Stimulated activated naive CD8-positive, alpha-beta T cell treated with anti-CD3 and anti-CD28 coated beads, Interleukin-15, amount 100 ng/mL, for 72 hours (primary cell): ENCODE data around the gene AKIRIN2.

ENCODE experiments used
- ATAC-seq: fragments of 150-1000 bp; cut with Tn5 transposase; 2 replicates; pipeline ENCODE4 v1.10.0; 2021; ENCODE audit warnings: mild to moderate bottlenecking, moderate library complexity
- DNase-seq, 2 donors: peaks; one replicate each; pipeline ENCODE4 v3.0.0; 2021 to 2022
- H3K27ac Mint-ChIP-seq, 2 donors: one replicate each; pipeline ENCODE4 v1.8.0; 2022; ENCODE audit warnings: mild to moderate bottlenecking in 2 of 2, mixed read lengths in 2 of 2, moderate library complexity in 2 of 2
- H3K27me3 Mint-ChIP-seq: one replicate; pipeline ENCODE4 v1.8.0; 2022; ENCODE audit warnings: mixed read lengths
- H3K4me1 Mint-ChIP-seq: one replicate; pipeline ENCODE4 v1.8.0; 2022; ENCODE audit warnings: mild to moderate bottlenecking, mixed read lengths
- H3K4me3 Mint-ChIP-seq, 2 donors: one replicate each; pipeline ENCODE4 v1.8.0; 2022; ENCODE audit warnings: mild to moderate bottlenecking in 2 of 2, mixed read lengths in 2 of 2, moderate library complexity in 1 of 2
- H3K9me3 Mint-ChIP-seq, 2 donors: one replicate each; pipeline ENCODE4 v1.8.0; 2022; ENCODE audit warnings: mixed read lengths in 2 of 2

AKIRIN2 gene

DNA sequence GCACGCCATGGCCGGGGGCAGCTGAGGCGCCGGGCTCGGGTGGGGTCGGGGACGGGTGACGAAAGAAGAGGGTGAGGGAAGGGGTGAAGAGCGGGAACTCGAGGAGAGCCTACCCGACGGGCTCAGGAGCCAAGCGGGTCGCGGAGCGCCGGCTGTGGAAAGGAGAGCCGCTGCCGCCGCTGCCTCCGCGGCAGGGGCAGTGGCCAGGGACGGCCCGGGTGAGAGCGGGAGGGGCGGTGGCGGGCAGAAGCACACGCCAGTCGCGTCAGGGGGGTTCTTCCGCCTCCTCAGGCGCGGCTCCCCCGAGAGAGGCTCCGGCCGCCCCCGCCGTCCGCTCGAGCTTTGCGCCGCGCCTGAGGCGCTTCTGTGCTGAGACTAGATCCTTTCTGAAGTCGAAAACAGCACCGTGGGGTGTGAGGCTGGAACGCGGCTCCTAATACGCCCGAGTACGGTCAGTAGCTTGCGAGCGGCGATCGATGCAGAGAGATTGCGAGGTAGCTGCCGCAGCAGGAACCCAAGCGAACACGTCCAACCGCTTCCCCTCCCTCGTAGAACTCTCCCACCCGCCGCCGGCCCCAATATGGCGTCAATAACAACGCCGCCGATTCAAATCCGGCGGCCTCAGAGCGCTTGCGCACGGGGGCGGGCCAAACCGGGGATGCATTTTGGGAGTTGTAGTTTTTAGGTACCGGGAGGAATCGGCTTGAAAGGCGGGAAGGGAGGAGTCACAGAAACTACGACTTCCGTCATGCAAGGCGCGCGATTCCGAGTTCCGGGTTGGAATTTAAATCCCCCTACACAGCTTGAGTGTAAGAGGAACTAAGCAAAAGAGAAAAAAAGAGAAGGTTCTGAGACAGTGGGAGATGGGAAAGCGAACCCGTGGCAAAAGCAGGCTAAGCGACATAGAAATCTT lies at the start of gene AKIRIN2:
TSS of gene AKIRIN2 (minus strand) at position 558 of the 913 bp plus-strand sequence. CDS start at position 9, 549 bp downstream.
- Mint-ChIP-seq H3K4me1 (peaks cover 48% of the 10 kb centered on the region), H3K27ac (peak within 1 kb of the TSS; percentile 97 to 98), H3K27me3 (no peaks in the 10 kb centered on the region), H3K4me3 (peak within 1 kb of the TSS; percentile 93 to 96), H3K9me3 (no peaks in the 10 kb centered on the region)
- ATAC-seq: peak; percentile 73
- DNase-seq: peak; percentile 96 to 98

DNA sequence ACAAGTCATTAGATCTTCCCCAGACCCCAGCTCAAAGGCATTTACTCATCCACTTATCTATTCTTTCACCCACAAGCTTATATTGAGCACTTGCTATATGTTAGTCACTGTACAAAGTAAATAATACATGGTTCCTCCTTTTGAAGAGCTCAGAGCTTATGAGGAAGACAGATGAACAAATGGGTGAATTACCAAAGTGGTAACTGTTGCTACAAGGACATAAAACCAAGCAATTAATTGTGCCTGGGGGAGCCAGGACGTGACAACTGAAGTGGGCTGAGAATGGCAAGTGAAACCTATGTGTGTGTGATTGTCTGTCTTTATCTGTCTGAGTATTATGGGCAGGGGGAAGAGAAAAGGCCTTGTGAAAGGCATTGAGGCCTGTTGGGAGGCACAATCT lies 45.6 kb upstream of the AKIRIN2 start:
- H3K4me3 Mint-ChIP-seq: no peak overlapping the region
- no peaks in the 10 kb centered on the region for H3K27me3 Mint-ChIP-seq
- peak overlapping the region in 1 of 2 donors; percentile 44 for H3K27ac Mint-ChIP-seq
- peaks cover under 1% of the 10 kb centered on the region for H3K4me1 Mint-ChIP-seq
- H3K9me3 Mint-ChIP-seq: no peaks in the 10 kb centered on the region
- ATAC-seq: no peak
- no peak for DNase-seq

DNA sequence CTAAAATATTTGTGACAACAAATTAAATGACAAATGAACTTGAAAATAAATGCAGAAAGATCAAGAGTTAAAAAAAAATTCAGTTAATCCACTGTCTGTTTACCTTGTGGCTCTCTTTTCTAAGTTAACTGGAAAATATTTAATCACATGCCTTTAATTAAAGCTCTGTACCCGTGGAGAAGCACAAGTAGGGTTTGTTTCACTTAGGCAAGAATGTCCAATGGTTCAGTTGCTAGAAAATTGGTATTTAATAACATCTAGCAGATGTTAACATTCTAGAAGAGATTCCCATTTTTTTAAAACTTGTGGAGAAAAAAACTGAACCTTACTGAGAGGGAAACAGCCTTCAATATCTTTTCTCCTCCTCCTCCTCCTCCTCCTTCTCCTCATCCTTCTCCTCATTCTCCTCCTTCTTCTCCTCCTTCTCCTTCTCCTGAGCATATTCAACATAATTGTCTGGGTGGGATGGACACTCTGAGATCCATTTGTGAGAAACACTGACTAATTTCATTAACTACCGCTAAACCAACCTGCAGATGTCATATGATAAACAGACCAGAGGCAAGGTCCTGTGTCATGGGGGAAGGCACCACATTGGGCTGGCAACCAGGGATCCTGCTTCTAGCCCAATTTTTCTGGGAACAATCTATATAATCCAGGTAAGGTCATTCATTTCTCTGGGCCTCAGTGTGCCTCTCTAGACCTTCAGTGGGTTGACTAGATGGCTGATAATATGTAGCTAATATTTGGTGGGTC lies 44.1 kb upstream of the AKIRIN2 start:
- Mint-ChIP-seq H3K27me3 (no peaks in the 10 kb centered on the region), H3K27ac (no peak overlapping the region), H3K4me3 (no peak overlapping the region), H3K9me3 (no peaks in the 10 kb centered on the region), H3K4me1 (peaks cover 9% of the 10 kb centered on the region)
- ATAC-seq: no peak
- no peak for DNase-seq

DNA sequence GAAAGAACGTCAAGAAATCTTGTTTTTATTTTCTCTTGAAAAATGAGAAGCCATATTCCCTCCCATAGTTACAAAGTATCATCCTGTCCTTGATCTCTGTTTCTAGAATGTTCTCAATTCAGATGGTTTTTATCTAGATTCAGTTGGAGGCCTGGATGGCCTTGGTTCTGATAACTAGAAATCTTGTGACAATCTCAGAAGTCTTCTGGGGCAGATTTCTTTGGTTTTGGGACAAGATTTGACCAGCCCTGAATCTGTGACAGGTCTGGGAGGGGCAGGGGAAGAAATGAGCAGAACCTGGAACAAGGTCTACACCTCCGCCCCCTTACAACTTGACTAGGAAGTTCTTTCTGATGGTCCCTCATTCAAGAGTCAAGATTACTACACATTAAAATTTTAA lies 41.4 kb upstream of the AKIRIN2 start:
- Mint-ChIP-seq H3K4me3 (no peak overlapping the region), H3K27me3 (no peaks in the 10 kb centered on the region), H3K27ac (no peak overlapping the region), H3K4me1 (peaks cover 14% of the 10 kb centered on the region), H3K9me3 (no peaks in the 10 kb centered on the region)
- ATAC-seq: no peak
- no peak for DNase-seq

DNA sequence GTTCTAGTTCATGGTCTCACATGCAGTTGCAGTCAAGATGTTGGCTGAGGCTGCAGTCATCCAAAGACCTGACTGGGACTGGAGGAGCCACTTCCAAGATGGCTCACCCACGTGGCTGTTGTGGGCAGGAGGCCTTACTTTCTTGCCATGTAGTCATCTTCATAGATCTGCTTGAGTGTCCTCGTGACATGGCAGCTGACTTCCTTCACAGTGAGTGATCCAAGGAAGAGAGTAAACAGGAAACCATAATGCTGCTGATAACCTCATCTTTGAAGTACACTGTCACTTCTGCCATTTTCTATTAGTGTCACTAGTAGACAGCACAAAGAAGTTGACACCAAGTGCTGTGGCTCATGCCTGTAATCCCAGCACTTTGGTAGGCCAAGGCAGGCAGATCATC lies 40.1 kb upstream of the AKIRIN2 start:
- Mint-ChIP-seq H3K4me1 (peaks cover 19% of the 10 kb centered on the region), H3K9me3 (no peaks in the 10 kb centered on the region), H3K27ac (no peak overlapping the region), H3K27me3 (no peaks in the 10 kb centered on the region), H3K4me3 (no peak overlapping the region)
- ATAC-seq: peak; percentile 94
- DNase-seq: peak; percentile 7 to 65

DNA sequence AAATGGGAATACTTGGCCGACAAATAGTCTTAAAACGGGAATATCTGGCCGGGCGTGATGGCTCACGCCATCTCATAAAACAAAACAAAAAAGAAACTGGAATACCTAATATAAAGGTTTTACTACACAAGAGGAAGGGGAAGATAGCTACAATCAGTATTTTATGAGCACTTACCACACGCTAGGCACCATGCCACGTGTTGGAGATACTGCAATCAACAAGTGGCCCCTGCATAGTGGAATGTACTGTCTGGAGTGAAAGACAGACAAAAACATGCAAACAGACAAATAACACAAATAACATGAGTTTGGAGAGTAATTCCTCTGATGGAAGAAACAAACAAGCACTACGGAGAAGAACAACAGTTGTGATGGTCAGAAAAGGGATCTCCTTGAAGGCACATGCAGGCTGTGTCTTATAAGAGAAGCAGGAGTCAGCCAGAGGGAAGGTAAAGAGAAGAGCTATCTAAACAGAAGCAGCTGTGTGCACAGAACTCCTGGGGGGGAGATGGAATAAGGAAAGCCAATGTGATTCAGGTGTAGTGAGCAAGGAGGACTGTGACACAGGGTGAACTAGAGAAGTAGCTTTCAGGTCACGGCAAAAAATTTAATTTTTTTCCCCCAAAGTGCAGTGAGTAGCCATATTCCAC lies 39.1 kb upstream of the AKIRIN2 start:
- Mint-ChIP-seq H3K27ac (peak overlapping the region in 1 of 2 donors; percentile 34), H3K4me1 (peaks cover 19% of the 10 kb centered on the region), H3K9me3 (no peaks in the 10 kb centered on the region), H3K27me3 (no peaks in the 10 kb centered on the region), H3K4me3 (no peak overlapping the region)
- no peak for ATAC-seq
- no peak for DNase-seq

DNA sequence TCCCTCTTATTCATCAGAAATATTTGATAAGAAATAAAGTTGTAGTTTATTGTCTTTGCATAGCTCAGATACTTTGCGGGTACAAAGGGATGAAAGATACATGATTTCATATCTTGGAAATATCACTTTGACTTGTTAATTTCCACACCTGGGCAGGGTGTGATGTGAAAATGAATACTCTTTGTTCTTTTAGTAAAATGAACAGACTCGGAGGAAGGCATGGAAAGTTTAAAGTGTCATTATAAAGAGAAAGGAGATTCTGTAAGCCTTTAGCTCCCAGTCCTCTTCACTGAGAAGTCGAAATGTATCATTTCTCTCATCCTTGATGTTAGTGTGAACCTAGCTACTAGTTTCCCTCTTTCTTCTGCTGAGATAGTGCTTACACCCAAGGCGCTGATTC lies 36.7 kb upstream of the AKIRIN2 start:
- ATAC-seq: peak; percentile 3
- Mint-ChIP-seq H3K4me3 (no peak overlapping the region), H3K27me3 (no peaks in the 10 kb centered on the region), H3K9me3 (peaks cover 0 to 4% of the 10 kb centered on the region in 2 donors), H3K4me1 (peaks cover 19% of the 10 kb centered on the region), H3K27ac (no peak overlapping the region)
- no peak for DNase-seq

DNA sequence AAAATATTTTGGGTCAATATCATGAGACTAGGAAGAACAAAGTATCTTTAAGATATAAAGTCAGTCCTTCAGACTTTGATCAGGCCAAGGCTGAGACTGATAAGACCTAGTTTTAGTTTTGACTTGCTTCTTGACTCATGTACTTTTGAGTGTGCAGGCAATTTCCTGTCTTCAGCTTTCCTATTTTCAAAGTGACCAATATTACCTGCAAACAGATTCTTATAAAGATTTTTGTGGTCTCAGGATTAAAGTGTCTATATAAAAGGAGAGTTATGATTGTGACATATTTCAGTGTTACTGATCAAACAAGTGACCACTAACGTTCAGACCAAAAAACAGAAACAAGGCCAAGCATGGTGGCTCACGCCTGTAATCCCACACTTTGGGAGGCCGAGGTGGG lies 36.0 kb upstream of the AKIRIN2 start:
- H3K4me1 Mint-ChIP-seq: peaks cover 19% of the 10 kb centered on the region
- peaks cover 0 to 4% of the 10 kb centered on the region in 2 donors for H3K9me3 Mint-ChIP-seq
- DNase-seq: no peak
- peak overlapping the region; percentile 27 to 29 for H3K4me3 Mint-ChIP-seq
- ATAC-seq: peak; percentile 57
- H3K27ac Mint-ChIP-seq: peak overlapping the region in 1 of 2 donors; percentile 43
- H3K27me3 Mint-ChIP-seq: no peaks in the 10 kb centered on the region

DNA sequence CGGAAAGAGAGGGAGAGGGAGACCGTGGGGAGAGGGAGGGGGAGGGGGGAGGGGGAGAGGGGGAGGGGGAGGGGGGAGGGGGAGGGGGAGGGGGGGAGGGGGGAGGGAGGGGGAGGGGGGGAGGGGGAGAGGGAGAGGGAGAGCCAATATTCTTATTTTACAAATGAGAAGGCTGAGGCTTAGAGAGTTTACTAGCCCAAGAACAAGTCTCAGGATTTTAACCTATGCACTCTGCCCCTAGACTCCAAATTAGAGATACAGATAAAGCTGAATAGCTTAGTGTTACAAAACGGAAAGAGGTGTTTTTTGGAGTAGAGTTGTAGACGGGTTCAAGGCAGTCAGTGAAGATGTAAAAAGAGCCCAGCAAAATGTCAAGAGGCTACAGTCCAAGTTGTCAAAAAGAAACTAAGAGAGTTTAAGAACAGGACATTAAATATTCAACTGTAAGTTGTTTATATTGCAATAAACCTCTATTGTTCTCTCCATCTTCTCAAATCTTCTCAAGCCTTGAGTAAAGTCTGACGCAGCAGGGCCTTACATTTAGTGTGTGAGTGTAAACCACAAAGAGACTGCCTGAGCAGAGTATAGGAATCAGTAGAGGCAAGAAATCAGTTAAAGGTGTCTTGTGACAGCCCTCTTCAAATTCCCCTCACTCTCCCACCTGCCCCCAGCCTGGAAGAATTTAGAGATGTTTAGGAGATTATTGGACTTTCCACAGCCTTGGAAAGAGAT lies 34.9 kb upstream of the AKIRIN2 start:
- no peak overlapping the region for H3K4me3 Mint-ChIP-seq
- no peak for ATAC-seq
- no peaks in the 10 kb centered on the region for H3K27me3 Mint-ChIP-seq
- DNase-seq: no peak
- no peak overlapping the region for H3K27ac Mint-ChIP-seq
- peaks cover 0 to 4% of the 10 kb centered on the region in 2 donors for H3K9me3 Mint-ChIP-seq
- peaks cover 20% of the 10 kb centered on the region for H3K4me1 Mint-ChIP-seq

DNA sequence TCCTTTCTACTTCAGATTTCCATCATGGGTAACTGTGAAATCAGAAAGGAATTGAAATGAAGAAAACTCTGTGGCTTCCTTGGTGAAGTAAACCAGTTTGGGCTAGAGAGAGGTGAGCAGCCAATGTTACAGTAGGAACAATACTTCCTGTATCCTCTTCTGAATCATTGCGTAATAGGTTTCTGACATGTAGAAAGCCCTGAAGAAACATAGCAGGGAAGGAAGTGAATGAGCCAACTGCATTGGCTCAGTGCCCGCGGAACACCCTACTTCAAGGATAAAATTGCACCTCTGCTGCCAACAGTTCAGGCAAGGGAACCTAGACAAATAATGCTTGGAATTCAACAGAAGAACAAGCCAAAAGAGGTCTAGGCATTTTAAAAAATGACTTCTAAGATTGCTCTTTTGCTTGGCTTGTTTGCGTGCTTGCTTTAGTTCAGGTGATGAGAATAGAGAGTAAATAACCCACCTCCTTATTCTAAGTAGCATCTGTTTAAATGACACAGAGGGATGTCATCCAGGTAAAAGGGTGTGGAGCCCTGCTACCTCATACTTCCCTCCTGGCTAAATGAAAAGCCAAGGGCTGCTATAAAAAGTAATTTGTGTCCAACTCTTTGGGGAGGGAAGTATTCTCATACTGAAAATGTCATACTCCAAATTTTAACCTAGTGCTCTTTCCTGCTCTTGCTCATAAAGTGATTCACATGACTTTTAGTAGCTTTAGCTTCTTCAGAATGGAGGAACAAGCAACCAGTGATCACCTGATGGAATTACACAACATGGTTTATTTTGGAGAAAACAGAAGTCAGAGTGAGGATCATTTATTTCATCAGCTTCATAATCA lies 30.0 kb upstream of the AKIRIN2 start:
- DNase-seq: peak in 1 of 2 donors; percentile 20
- ATAC-seq: peak; percentile 90
- Mint-ChIP-seq H3K4me1 (peaks cover 13% of the 10 kb centered on the region), H3K9me3 (peaks cover 0 to 4% of the 10 kb centered on the region in 2 donors), H3K27me3 (peaks cover 7% of the 10 kb centered on the region), H3K4me3 (peak overlapping the region; percentile 15 to 33), H3K27ac (peak overlapping the region; percentile 57 to 88)

DNA sequence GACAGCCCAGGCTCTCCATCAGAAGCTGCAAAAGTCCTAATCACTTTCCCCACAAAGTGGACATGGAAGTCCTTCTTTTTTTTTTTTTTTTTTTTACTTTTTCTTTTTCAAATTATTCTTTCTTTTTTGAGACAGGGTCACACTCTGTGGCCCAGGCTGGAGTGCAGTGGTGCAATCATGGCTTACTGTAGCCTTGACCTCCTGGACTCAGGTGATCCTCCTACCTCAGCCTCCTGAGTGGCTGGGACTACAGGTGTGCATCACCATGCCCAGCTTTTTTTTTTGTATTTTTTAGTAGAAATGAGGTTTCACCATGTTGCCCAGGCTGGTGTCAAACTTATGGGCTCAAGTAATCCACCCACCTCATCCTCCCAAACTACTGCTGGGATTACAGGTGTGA lies 29.0 kb upstream of the AKIRIN2 start:
- H3K27me3 Mint-ChIP-seq: peaks cover 7% of the 10 kb centered on the region
- H3K27ac Mint-ChIP-seq: no peak overlapping the region
- DNase-seq: no peak
- peaks cover 13% of the 10 kb centered on the region for H3K4me1 Mint-ChIP-seq
- H3K4me3 Mint-ChIP-seq: no peak overlapping the region
- H3K9me3 Mint-ChIP-seq: peaks cover 0 to 4% of the 10 kb centered on the region in 2 donors
- ATAC-seq: no peak

DNA sequence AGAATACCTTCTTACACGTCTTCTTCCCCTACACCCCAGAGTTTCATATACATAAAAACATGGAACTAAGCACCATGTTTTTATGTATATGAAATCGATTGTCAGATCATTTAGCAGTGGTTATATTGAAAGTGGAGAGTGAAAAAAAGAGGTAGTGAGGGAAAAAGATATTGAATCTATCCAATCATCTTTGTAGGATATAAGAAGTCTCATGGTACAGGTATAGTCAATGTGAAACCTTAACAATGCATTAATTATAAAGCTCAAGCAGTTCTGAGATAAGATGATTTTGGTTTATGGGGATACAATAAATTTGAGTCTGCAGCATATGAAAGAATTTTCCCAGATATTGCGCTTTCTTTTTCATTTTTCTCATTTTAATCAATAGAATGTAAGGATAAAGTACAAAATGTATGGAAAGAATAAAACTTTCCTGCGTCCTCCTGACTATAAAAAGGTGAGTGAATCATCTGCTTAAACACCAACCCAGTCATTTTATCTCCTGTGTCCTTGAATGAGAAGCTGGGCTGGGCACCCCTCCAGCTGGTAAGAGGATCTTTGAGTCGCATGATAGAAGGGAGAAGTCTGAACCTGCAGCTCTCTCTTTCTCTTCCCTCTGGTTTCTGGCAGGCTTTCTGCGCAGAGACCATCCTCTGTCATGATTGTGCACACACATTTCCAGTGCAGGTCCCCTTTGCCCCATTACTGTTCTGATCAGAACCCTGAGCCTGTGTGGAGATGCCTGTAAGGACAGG lies 28.1 kb upstream of the AKIRIN2 start:
- Mint-ChIP-seq H3K9me3 (peaks cover 0 to 3% of the 10 kb centered on the region in 2 donors), H3K27me3 (peaks cover 7% of the 10 kb centered on the region), H3K27ac (no peak overlapping the region), H3K4me1 (peaks cover 13% of the 10 kb centered on the region), H3K4me3 (no peak overlapping the region)
- ATAC-seq (no peak), DNase-seq (no peak)

DNA sequence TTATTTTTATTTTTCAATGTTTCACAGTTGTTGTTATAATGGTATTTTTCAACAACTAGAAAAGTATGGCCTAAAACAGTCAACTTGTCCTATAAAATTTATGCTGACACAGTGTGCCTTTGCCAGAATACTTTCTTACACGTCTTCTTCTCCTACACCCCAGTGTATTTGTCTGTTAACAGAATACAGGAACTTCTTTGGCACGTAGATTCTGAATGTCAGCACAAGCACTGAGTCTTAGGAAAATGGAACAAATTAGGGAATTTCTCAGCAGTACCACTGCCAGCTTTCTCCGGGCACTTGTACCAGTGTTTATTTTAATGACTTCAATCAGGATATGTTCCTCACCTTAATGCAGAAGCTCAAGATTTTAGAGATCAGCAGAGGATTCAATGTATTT lies 26.7 kb upstream of the AKIRIN2 start:
- H3K4me1 Mint-ChIP-seq: peaks cover 14% of the 10 kb centered on the region
- peak overlapping the region in 1 of 2 donors; percentile 13 for H3K27ac Mint-ChIP-seq
- DNase-seq: no peak
- H3K9me3 Mint-ChIP-seq: no peaks in the 10 kb centered on the region
- peaks cover 7% of the 10 kb centered on the region for H3K27me3 Mint-ChIP-seq
- H3K4me3 Mint-ChIP-seq: no peak overlapping the region
- no peak for ATAC-seq
